Measurements from ENCODE around the gene ZDHHC8.

ZDHHC8 gene

GRCh38 chr22:20127869-20128618 lies 3.6 kb upstream of the ZDHHC8 start:
- no peak overlapping the region for H4K91ac ChIP-seq (ENCODE audit: low read length)
- no peaks in the 10 kb centered on the region for H3K9me3 ChIP-seq (ENCODE audit: control insufficient read depth, low read length)
- no peak overlapping the region for H3K23ac ChIP-seq (ENCODE audit: low read length in 2 of 2)
- no peak overlapping the region for H3K4ac ChIP-seq (ENCODE audit: low read depth in 1 of 2, low read length in 2 of 2)
- H3K9ac ChIP-seq (ENCODE audit: low read length), result no peak overlapping the region
- no peak overlapping the region for H2BK5ac ChIP-seq (ENCODE audit: low read depth, low read length, poor library complexity, severe bottlenecking)
- peaks cover 45 to 54% of the 10 kb centered on the region in 2 experiments for H3K36me3 ChIP-seq (ENCODE audit: control insufficient read depth in 1 of 2, insufficient read depth in 2 of 2, low read depth in 1 of 2, low read length in 2 of 2)
- no peak for DNase-seq
- no peak overlapping the region for H3K4me3 ChIP-seq (ENCODE audit: insufficient read depth in 1 of 2, low read depth in 1 of 2, low read length in 2 of 2)
- no peak overlapping the region for H2AFZ ChIP-seq (ENCODE audit: low read depth, low read length)
- WGBS, result 94% methylated on average over 17 of the region's 17 CpGs
- H3K4me2 ChIP-seq (ENCODE audit: low read length, poor library complexity, severe bottlenecking), result no peak overlapping the region
- peaks cover 19% of the 10 kb centered on the region for H3K4me1 ChIP-seq (ENCODE audit: control insufficient read depth, insufficient read depth, low read depth, low read length)
- no peak overlapping the region for H2BK12ac ChIP-seq (ENCODE audit: low read length in 2 of 2)
- no peak overlapping the region for H2AK5ac ChIP-seq (ENCODE audit: low read length, severe bottlenecking)
- peaks cover 22% of the 10 kb centered on the region for H3K79me1 ChIP-seq (replicated peaks; ENCODE audit: low read length, poor library complexity, severe bottlenecking)
- no peak overlapping the region for H3K14ac ChIP-seq (ENCODE audit: low read length in 2 of 2)
- no peaks in the 10 kb centered on the region for H3K27me3 ChIP-seq (ENCODE audit: control insufficient read depth in 1 of 2, insufficient read depth in 1 of 2, low read length in 2 of 2)
- H3K18ac ChIP-seq (ENCODE audit: low read depth in 1 of 2, low read length in 2 of 2), result no peak overlapping the region
- no peak overlapping the region for H3K27ac ChIP-seq (ENCODE audit: low read length, poor library complexity, severe bottlenecking)
- H2BK15ac ChIP-seq (ENCODE audit: low read depth, poor library complexity, severe bottlenecking), result no peak overlapping the region
- no peak overlapping the region for H4K8ac ChIP-seq (ENCODE audit: low read length)
- H2BK120ac ChIP-seq (ENCODE audit: low read depth, low read length), result no peak overlapping the region

- Histone ChIP-seq H2BK5ac (ENCODE audit: low read depth, low read length, poor library complexity, severe bottlenecking) (no peak overlapping the region), H3K23ac (ENCODE audit: low read length in 2 of 2) (no peak overlapping the region), H2BK12ac (ENCODE audit: low read length in 2 of 2) (no peak overlapping the region), H3K9ac (ENCODE audit: low read length) (no peak overlapping the region), H3K4me3 (ENCODE audit: insufficient read depth in 1 of 2, low read depth in 1 of 2, low read length in 2 of 2) (no peak overlapping the region), H4K8ac (ENCODE audit: low read length) (no peak overlapping the region), H3K79me1 (replicated peaks; ENCODE audit: low read length, poor library complexity, severe bottlenecking) (peaks cover 20% of the 10 kb centered on the region), H4K91ac (ENCODE audit: low read length) (no peak overlapping the region), H3K18ac (ENCODE audit: low read depth in 1 of 2, low read length in 2 of 2) (no peak overlapping the region), H2AFZ (ENCODE audit: low read depth, low read length) (no peak overlapping the region), H2AK5ac (ENCODE audit: low read length, severe bottlenecking) (no peak overlapping the region), H3K4me1 (ENCODE audit: control insufficient read depth, insufficient read depth, low read depth, low read length) (peaks cover 22% of the 10 kb centered on the region), H3K9me3 (ENCODE audit: control insufficient read depth, low read length) (no peaks in the 10 kb centered on the region), H2BK15ac (ENCODE audit: low read depth, poor library complexity, severe bottlenecking) (no peak overlapping the region), H3K27me3 (ENCODE audit: control insufficient read depth in 1 of 2, insufficient read depth in 1 of 2, low read length in 2 of 2) (no peaks in the 10 kb centered on the region), H2BK120ac (ENCODE audit: low read depth, low read length) (no peak overlapping the region), H3K4ac (ENCODE audit: low read depth in 1 of 2, low read length in 2 of 2) (no peak overlapping the region), H3K14ac (ENCODE audit: low read length in 2 of 2) (no peak overlapping the region), H3K27ac (ENCODE audit: low read length, poor library complexity, severe bottlenecking) (no peak overlapping the region), H3K36me3 (ENCODE audit: control insufficient read depth in 1 of 2, insufficient read depth in 2 of 2, low read depth in 1 of 2, low read length in 2 of 2) (peaks cover 44 to 49% of the 10 kb centered on the region in 2 experiments), H3K4me2 (ENCODE audit: low read length, poor library complexity, severe bottlenecking) (no peak overlapping the region)
- DNase-seq, result no peak
- 86% methylated on average over 2 of the region's 2 CpGs for WGBS
Observed at GRCh38 chr22:20128619-20128901, 3.0 kb upstream of the ZDHHC8 start.

- Histone ChIP-seq H3K27me3 (ENCODE audit: control insufficient read depth in 1 of 2, insufficient read depth in 1 of 2, low read length in 2 of 2) (no peaks in the 10 kb centered on the region), H3K36me3 (ENCODE audit: control insufficient read depth in 1 of 2, insufficient read depth in 2 of 2, low read depth in 1 of 2, low read length in 2 of 2) (peaks cover 38 to 48% of the 10 kb centered on the region in 2 experiments), H4K91ac (ENCODE audit: low read length) (no peak overlapping the region), H3K4me1 (ENCODE audit: control insufficient read depth, insufficient read depth, low read depth, low read length) (peaks cover 27% of the 10 kb centered on the region), H3K4me2 (ENCODE audit: low read length, poor library complexity, severe bottlenecking) (no peak overlapping the region), H2BK5ac (ENCODE audit: low read depth, low read length, poor library complexity, severe bottlenecking) (no peak overlapping the region), H4K8ac (ENCODE audit: low read length) (no peak overlapping the region), H3K4ac (ENCODE audit: low read depth in 1 of 2, low read length in 2 of 2) (no peak overlapping the region), H2BK120ac (ENCODE audit: low read depth, low read length) (no peak overlapping the region), H3K14ac (ENCODE audit: low read length in 2 of 2) (no peak overlapping the region), H3K4me3 (ENCODE audit: insufficient read depth in 1 of 2, low read depth in 1 of 2, low read length in 2 of 2) (no peak overlapping the region), H2BK12ac (ENCODE audit: low read length in 2 of 2) (no peak overlapping the region), H3K23ac (ENCODE audit: low read length in 2 of 2) (no peak overlapping the region), H2AFZ (ENCODE audit: low read depth, low read length) (no peak overlapping the region), H3K9me3 (ENCODE audit: control insufficient read depth, low read length) (no peaks in the 10 kb centered on the region), H2AK5ac (ENCODE audit: low read length, severe bottlenecking) (no peak overlapping the region), H2BK15ac (ENCODE audit: low read depth, poor library complexity, severe bottlenecking) (no peak overlapping the region), H3K9ac (ENCODE audit: low read length) (no peak overlapping the region), H3K79me1 (replicated peaks; ENCODE audit: low read length, poor library complexity, severe bottlenecking) (peaks cover 19% of the 10 kb centered on the region), H3K27ac (ENCODE audit: low read length, poor library complexity, severe bottlenecking) (no peak overlapping the region), H3K18ac (ENCODE audit: low read depth in 1 of 2, low read length in 2 of 2) (no peak overlapping the region)
- WGBS, result 75% methylated on average over 18 of the region's 18 CpGs
- DNase-seq, result peak; percentile 39
Observed at GRCh38 chr22:20128902-20129746, 2.5 kb upstream of the ZDHHC8 start.

DNA sequence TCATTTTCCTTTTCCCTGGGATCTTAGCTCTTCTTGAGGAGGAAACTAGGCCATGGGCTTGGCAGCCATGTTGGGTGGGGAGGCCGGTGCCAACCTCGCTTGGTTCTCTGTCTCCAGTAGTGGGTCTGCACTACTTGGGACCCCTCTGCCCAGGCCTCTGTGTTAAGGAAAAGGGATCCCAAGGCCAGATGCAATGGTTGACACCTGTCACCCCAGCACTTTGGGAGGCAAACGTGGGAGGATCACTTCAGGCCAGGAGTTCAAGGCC lies 1.9 kb upstream of the ZDHHC8 start:
- Histone ChIP-seq H3K23ac (ENCODE audit: low read length in 2 of 2) (no peak overlapping the region), H3K27ac (ENCODE audit: low read length, poor library complexity, severe bottlenecking) (no peak overlapping the region), H4K91ac (ENCODE audit: low read length) (no peak overlapping the region), H2BK5ac (ENCODE audit: low read depth, low read length, poor library complexity, severe bottlenecking) (no peak overlapping the region), H2BK12ac (ENCODE audit: low read length in 2 of 2) (no peak overlapping the region), H3K4me3 (ENCODE audit: insufficient read depth in 1 of 2, low read depth in 1 of 2, low read length in 2 of 2) (no peak overlapping the region), H2BK15ac (ENCODE audit: low read depth, poor library complexity, severe bottlenecking) (no peak overlapping the region), H2AK5ac (ENCODE audit: low read length, severe bottlenecking) (no peak overlapping the region), H3K4me1 (ENCODE audit: control insufficient read depth, insufficient read depth, low read depth, low read length) (peaks cover 31% of the 10 kb centered on the region), H3K4me2 (ENCODE audit: low read length, poor library complexity, severe bottlenecking) (no peak overlapping the region), H3K18ac (ENCODE audit: low read depth in 1 of 2, low read length in 2 of 2) (no peak overlapping the region), H3K9me3 (ENCODE audit: control insufficient read depth, low read length) (no peaks in the 10 kb centered on the region), H2BK120ac (ENCODE audit: low read depth, low read length) (no peak overlapping the region), H3K36me3 (ENCODE audit: control insufficient read depth in 1 of 2, insufficient read depth in 2 of 2, low read depth in 1 of 2, low read length in 2 of 2) (peaks cover 34 to 48% of the 10 kb centered on the region in 2 experiments), H4K8ac (ENCODE audit: low read length) (no peak overlapping the region), H3K79me1 (replicated peaks; ENCODE audit: low read length, poor library complexity, severe bottlenecking) (peaks cover 20% of the 10 kb centered on the region), H3K9ac (ENCODE audit: low read length) (no peak overlapping the region), H2AFZ (ENCODE audit: low read depth, low read length) (no peak overlapping the region), H3K14ac (ENCODE audit: low read length in 2 of 2) (no peak overlapping the region), H3K4ac (ENCODE audit: low read depth in 1 of 2, low read length in 2 of 2) (no peak overlapping the region), H3K27me3 (ENCODE audit: control insufficient read depth in 1 of 2, insufficient read depth in 1 of 2, low read length in 2 of 2) (no peaks in the 10 kb centered on the region)
- DNase-seq, result no peak
- WGBS, result 95% methylated on average over 3 of the region's 3 CpGs
